Stimulated activated CD8-positive, alpha-beta memory T cell treated with anti-CD3 and anti-CD28 coated beads, Interleukin-7, amount 100 ng/mL, for 1 hour (primary cell): Measurements from ENCODE around the gene MYL9.

Source experiments
- DNase-seq, 2 donors: peaks; one replicate each; pipeline ENCODE4 v3.0.0-alpha.2; 2020; ENCODE audit warnings: low read depth in 2 of 2

Gene MYL9

GRCh38 chr20:36526521-36527011 is 14.8 kb upstream of the MYL9 start:
- no peak for DNase-seq

GRCh38 chr20:36527331-36528125 is 13.8 kb upstream of the MYL9 start:
- DNase-seq = no peak

GRCh38 chr20:36528176-36528874 is 13.0 kb upstream of the MYL9 start:
- no peak for DNase-seq

- no peak for DNase-seq
These were observed 12.4 kb upstream of the MYL9 start for GRCh38 chr20:36528875-36529417.

GRCh38 chr20:36532388-36532787 is 8.9 kb upstream of the MYL9 start:
- DNase-seq = no peak

- DNase-seq = no peak
These were observed 8.5 kb upstream of the MYL9 start for GRCh38 chr20:36532822-36533221.

GRCh38 chr20:36538026-36538722 is 3.1 kb upstream of the MYL9 start:
- DNase-seq = no peak

- DNase-seq = no peak
These were observed 638 bp upstream of the MYL9 start for GRCh38 chr20:36540551-36541211.

GRCh38 chr20:36541768-36542488 is 609 bp downstream of the MYL9 start:
- no peak for DNase-seq

- no peak for DNase-seq
These were observed 1.3 kb downstream of the MYL9 start for GRCh38 chr20:36542516-36543183.

- DNase-seq = no peak
These were observed 2.1 kb downstream of the MYL9 start for GRCh38 chr20:36543184-36544133.

- DNase-seq = no peak
These were observed 3.1 kb downstream of the MYL9 start for GRCh38 chr20:36544134-36545018.

GRCh38 chr20:36546111-36546736 is 4.9 kb downstream of the MYL9 start:
- DNase-seq = no peak

- DNase-seq = no peak
These were observed 6.1 kb downstream of the MYL9 start for GRCh38 chr20:36547186-36548005.

GRCh38 chr20:36548006-36548315 is 6.6 kb downstream of the MYL9 start:
- no peak for DNase-seq

- DNase-seq = no peak
These were observed 7.6 kb downstream of the MYL9 start for GRCh38 chr20:36548704-36549627.
